Breast epithelium (tissue), 3 donors: Measurements from ENCODE around the gene TPD52L1.

Experiments
- POLR2A ChIP-seq: fragments of 450-650 bp; IDR thresholded peaks from one replicate; pipeline ENCODE4 v1.6.1; 2016; ENCODE audit warnings: antibody characterized with exemption, mild to moderate bottlenecking, moderate library complexity
- POLR2AphosphoS5 ChIP-seq, 3 donors: sonication (generic); formaldehyde crosslinking; IDR thresholded peaks; one replicate each; pipeline ENCODE4 v1.6.1; 2017; ENCODE audit warnings: antibody characterized with exemption in 3 of 3
- TF ChIP-seq, protein P1 (sequence below), 3 donors: fragments of 450-650 bp; IDR thresholded peaks; one replicate each; pipeline ENCODE4 v1.5.1; 2016 to 2017; ENCODE audit warnings: antibody characterized with exemption in 3 of 3, mild to moderate bottlenecking in 3 of 3, moderate library complexity in 3 of 3

DNA sequence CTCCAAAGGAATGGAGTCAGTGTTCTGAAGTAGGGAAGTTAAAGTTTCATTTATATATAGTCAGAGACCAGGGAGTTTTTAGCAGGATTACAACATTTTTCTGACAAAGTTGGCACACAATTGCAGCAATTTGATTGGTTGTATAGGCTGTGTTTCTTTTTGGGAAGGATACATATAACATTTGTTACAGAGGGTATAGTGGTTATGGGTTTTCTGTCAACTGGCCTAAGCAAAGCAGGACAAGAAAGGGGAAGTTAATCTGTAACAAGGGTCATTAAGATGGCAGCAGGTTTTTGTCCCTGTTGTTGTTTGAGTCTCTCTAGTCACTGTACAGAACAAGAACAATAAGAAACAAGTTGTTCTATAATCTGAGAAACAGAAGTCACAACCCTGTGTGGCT lies 41.4 kb downstream of the TPD52L1 start:
- TF ChIP-seq, protein P1, sequence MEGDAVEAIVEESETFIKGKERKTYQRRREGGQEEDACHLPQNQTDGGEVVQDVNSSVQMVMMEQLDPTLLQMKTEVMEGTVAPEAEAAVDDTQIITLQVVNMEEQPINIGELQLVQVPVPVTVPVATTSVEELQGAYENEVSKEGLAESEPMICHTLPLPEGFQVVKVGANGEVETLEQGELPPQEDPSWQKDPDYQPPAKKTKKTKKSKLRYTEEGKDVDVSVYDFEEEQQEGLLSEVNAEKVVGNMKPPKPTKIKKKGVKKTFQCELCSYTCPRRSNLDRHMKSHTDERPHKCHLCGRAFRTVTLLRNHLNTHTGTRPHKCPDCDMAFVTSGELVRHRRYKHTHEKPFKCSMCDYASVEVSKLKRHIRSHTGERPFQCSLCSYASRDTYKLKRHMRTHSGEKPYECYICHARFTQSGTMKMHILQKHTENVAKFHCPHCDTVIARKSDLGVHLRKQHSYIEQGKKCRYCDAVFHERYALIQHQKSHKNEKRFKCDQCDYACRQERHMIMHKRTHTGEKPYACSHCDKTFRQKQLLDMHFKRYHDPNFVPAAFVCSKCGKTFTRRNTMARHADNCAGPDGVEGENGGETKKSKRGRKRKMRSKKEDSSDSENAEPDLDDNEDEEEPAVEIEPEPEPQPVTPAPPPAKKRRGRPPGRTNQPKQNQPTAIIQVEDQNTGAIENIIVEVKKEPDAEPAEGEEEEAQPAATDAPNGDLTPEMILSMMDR (IDR thresholded peaks at IDR 0.05): no peak
- TF ChIP-seq POLR2A (no peak), POLR2AphosphoS5 (IDR thresholded peaks at IDR 0.05) (no peak)
